Measurements from ENCODE around the gene DLEC1.

- TF ChIP-seq ZFP36 (IDR thresholded peaks at IDR 0.05; ENCODE audit: borderline replicate concordance, partially characterized antibody): no peak
- TF ChIP-seq CTCF (IDR thresholded peaks at IDR 0.05): no peak
- no peak for TF ChIP-seq FOXS1 (CRISPR knock-in tag; IDR thresholded peaks at IDR 0.05)
- TF ChIP-seq EHMT2 (IDR thresholded peaks at IDR 0.05; ENCODE audit: low read depth): no peak
Observed at GRCh38 chr3:38005076-38006020, 33.7 kb upstream of the DLEC1 start.

Measured in A549 (cell line).